GM12865 (cell line): ENCODE data around the gene SLC17A7.

Source experiments
- DNase-seq: peaks from one replicate; pipeline ENCODE4 v3.0.0; 2010; ENCODE audit warnings: low read depth
- H3K4me3 ChIP-seq: 2 replicates; pipeline ENCODE4 v1.5.1; 2011; ENCODE audit warnings: mild to moderate bottlenecking, low read depth, low read length, control low read depth
- TF ChIP-seq, protein P1 (sequence below): IDR thresholded peaks from 2 replicates; pipeline ENCODE4 v1.5.1; 2011; ENCODE audit warnings: low read length, control low read depth, low read depth, inconsistent platforms; ENCODE audit not compliant: insufficient read depth; ENCODE audit errors: missing control alignments

The SLC17A7 gene

DNA sequence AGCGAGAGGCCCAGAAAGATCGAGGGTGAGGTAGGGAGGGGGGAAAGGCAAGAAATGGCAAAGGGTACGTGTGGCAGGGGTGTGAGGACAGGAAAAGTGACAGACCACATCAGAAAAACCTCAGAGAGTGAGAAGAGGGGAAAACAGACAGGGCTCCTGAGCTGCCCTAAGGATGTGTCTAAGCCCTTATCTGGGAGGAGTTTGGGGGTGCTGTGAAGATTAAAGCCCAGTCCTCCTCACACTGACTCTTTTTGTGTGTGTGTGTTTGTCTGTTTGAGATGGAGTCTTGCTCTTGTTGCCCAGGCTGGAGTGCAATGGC is 17.4 kb downstream of the SLC17A7 start:
- no peak for DNase-seq
- TF ChIP-seq, protein P1, sequence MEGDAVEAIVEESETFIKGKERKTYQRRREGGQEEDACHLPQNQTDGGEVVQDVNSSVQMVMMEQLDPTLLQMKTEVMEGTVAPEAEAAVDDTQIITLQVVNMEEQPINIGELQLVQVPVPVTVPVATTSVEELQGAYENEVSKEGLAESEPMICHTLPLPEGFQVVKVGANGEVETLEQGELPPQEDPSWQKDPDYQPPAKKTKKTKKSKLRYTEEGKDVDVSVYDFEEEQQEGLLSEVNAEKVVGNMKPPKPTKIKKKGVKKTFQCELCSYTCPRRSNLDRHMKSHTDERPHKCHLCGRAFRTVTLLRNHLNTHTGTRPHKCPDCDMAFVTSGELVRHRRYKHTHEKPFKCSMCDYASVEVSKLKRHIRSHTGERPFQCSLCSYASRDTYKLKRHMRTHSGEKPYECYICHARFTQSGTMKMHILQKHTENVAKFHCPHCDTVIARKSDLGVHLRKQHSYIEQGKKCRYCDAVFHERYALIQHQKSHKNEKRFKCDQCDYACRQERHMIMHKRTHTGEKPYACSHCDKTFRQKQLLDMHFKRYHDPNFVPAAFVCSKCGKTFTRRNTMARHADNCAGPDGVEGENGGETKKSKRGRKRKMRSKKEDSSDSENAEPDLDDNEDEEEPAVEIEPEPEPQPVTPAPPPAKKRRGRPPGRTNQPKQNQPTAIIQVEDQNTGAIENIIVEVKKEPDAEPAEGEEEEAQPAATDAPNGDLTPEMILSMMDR = no peak
- H3K4me3 ChIP-seq = no peak overlapping the region

DNA sequence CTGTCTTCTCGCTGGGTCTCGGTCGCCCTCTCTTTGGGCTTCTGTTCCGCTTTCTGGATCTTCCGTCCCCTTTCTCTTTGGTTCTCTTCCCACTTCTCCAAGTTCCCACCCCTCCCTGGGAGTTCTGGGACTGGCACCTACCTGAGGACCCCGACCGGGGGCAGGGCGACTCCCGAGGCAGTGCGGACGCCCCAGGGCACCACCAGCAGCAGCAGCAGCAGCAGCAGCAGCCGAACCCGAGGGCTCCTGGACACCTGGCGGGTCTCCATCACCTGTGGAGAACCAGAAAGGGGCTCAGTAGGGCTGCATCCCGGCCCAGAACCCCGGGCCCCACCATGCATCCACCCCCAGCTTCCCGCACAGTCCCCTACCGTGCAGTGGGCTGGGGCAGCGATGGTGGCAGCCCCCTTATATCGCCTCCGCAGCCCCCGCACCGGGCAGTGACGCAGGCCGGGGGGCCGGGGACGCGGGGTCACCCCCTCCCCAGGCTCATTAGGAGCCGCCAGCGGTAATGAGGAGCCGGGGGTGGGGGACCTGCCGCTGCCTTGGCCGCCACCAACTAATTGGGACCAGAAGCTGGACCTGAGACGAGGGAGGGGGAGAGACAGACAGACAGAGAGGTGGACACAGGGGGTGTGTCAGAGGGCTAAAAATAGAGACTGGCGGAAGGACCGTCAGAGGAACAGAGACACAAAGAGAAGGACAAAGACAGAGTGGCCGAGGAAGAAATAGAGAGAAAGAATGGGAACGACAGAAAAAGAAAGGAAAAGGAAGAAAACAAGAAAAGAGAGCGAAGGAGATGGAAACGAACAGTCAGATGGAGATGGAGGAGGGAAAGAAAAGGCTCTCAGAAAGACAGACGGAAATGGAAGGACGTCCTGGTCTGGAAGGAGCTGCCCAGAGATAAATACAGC is 18.0 kb downstream of the SLC17A7 start, which contains the start of gene PTH2:
Gene PTH2, minus strand, starts transcription at position 371 of the 914 bp plus-strand sequence. Its CDS starts 102 bp downstream, at position 269.
- H3K4me3 ChIP-seq = no peak within 1 kb of the TSS
- DNase-seq = no peak
- TF ChIP-seq, protein P1 = no peak

DNA sequence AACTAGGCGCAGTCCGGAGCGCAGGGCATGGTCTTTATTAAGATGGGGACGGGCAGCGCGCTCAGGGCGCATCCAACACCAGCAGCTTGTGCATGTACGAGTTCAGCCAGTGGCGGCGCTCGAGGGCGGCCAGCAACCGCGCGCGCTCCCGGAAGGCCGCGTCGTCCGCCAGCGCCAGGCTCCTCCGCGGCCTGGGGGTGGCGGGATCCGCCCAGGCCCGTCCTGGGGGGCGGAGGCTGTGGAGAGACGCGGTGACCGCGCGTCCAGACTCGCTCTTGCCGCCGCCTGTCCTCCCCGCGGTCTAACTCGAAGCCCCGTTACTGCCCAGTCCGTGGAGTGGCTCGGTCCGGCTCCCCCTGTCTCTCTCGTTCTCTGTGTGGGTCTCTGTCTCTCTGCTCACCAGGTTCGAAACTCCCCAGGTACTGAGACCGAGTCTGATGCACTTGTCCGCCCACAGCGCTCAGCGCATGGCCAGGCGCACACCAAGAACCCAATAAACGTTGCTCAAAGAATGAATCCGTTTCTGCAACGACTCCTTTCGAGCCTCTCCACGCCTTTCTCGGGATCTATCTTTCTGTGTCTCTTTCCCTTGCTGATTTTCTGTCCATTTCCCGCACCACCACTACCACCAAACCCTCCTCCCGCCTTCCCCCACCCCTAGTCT is 18.8 kb downstream of the SLC17A7 start:
- peak; percentile 38 for DNase-seq
- TF ChIP-seq, protein P1 = peak; percentile 43
- no peak overlapping the region for H3K4me3 ChIP-seq

DNA sequence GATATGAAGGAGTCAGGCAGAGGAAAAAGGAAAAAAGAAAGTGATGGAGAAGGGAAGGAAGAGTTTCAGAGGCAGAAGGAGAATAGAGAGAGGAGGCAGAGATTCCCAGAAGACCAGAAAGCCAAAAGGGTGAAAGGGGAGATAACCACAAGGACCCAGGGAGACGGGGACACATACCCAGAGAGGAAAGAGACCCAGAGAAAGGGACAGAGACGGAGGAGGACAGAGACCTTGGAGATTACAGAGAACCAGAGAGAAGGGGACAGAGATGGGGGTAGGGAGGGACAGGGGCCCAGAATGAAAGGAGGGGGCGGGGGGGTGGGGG is 19.5 kb downstream of the SLC17A7 start:
- H3K4me3 ChIP-seq = no peak overlapping the region
- DNase-seq = no peak
- TF ChIP-seq, protein P1 = no peak

DNA sequence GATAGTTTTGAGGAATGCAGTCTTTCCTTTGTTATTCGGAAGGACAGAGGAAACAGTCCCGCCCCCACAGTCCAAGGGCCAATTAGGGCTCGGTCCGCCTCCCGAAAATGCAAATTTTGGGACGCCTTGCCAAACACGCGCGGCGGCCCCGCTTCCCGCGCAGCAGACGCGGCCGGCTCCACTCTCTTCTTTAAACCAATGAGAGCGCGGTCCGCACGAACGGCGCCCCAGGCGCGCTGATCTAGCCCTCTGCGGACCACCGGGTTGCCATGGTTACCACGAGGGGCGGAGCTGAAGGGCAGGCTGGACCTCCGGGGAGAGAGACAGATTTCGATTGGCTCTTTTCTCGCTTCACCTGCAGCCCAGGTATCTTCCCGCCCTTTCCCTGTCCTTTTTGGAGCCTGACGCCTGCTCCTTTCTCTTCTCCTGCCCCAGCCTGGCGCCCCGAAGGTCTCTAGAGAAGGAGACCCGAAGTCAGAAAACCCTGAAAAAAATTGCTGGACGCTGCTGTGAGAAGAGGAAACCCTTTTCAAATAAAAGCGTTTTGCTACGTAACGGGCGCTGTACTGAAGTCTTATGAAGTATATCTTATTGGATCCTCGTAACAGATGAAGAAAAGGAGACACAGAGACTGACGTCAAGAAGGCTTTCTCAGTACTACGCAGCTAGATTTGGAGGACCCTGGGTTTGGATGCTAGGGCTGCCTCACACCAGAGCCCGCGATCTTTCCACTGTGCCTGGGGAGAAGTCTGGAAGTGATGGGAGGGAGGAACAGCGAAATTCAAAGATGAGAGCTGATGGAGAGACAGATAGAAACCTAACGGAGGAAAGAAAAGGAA is 20.1 kb downstream of the SLC17A7 start:
- no peak overlapping the region for H3K4me3 ChIP-seq
- no peak for DNase-seq
- TF ChIP-seq, protein P1 = no peak

DNA sequence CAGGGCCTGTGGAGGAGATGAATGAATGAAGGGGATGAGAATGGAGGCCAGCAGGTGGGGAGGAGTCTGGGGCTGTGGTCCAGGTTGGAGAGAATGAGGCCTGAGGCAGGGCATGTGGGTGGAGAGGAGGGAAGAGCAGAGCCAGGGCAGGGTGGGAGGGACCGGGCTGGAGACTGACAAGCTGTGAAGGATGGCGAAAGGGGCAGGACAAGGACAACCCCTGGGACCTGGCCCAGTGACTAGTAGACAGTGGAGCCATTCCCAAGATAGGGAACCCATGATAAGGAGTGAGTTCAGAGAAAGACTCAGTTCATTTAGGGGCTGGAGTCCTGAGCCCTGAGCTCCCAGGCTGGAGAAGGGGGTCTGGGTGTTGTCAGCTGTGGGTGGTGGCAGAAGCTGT is 21.1 kb downstream of the SLC17A7 start:
- H3K4me3 ChIP-seq = no peak overlapping the region
- no peak for DNase-seq
- TF ChIP-seq, protein P1 = no peak
